Activated naive CD8-positive, alpha-beta T cell treated with anti-CD3 and anti-CD28 coated beads, Interleukin-2, amount 10 ng/mL, durations not matched to agents 7 days and 5 days (primary cell): Measurements from ENCODE around the gene SUPT7L. TPM values are rescaled to one million over a fixed set of nuclear protein-coding genes. Genes with fewer than 3 reads are reported as not detected.
A peak's percentile ranks its signal among the peaks of the same experiment; 100 is the strongest.

Source experiments
- ATAC-seq: fragments of 150-1000 bp; cut with Tn5 transposase; one replicate; pipeline ENCODE4 v1.10.0; 2021; ENCODE audit warnings: low read depth, moderate library complexity
- POLR2A ChIA-PET: fragments of 350-600 bp; sonication (Branson Sonifier 250); formaldehyde crosslinking; loops from one replicate; lab custom pipeline; 2021; ENCODE audit warnings: antibody characterized with exemption; lab: Charles Lee
- DNase-seq: peaks from one replicate; pipeline ENCODE4 v3.0.0; 2021
- H3K27ac Mint-ChIP-seq: one replicate; pipeline ENCODE4 v1.8.0; 2022; ENCODE audit warnings: mild to moderate bottlenecking, mixed read lengths
- H3K27me3 Mint-ChIP-seq: one replicate; pipeline ENCODE4 v1.8.0; 2022; ENCODE audit warnings: mild to moderate bottlenecking, moderate library complexity, mixed read lengths
- H3K36me3 Mint-ChIP-seq: one replicate; pipeline ENCODE4 v1.8.0; 2021; ENCODE audit warnings: mild to moderate bottlenecking, mixed read lengths
- H3K4me1 Mint-ChIP-seq: one replicate; pipeline ENCODE4 v1.8.0; 2021; ENCODE audit warnings: mixed read lengths
- H3K4me3 Mint-ChIP-seq: one replicate; pipeline ENCODE4 v1.8.0; 2022; ENCODE audit warnings: mild to moderate bottlenecking, moderate library complexity, mixed read lengths
- H3K9me3 Mint-ChIP-seq: one replicate; pipeline ENCODE4 v1.8.0; 2021; ENCODE audit warnings: mixed read lengths
- total RNA-seq, 2 experiments: library from RNA; stranded (reverse); gene quantifications; one replicate each; pipeline ENCODE4 v1.2.3, GENCODE V29; 2021

The SUPT7L gene, protein sequence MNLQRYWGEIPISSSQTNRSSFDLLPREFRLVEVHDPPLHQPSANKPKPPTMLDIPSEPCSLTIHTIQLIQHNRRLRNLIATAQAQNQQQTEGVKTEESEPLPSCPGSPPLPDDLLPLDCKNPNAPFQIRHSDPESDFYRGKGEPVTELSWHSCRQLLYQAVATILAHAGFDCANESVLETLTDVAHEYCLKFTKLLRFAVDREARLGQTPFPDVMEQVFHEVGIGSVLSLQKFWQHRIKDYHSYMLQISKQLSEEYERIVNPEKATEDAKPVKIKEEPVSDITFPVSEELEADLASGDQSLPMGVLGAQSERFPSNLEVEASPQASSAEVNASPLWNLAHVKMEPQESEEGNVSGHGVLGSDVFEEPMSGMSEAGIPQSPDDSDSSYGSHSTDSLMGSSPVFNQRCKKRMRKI
- 10 to 100 TPM; 42.8 to 43.4 TPM for total RNA-seq

DNA sequence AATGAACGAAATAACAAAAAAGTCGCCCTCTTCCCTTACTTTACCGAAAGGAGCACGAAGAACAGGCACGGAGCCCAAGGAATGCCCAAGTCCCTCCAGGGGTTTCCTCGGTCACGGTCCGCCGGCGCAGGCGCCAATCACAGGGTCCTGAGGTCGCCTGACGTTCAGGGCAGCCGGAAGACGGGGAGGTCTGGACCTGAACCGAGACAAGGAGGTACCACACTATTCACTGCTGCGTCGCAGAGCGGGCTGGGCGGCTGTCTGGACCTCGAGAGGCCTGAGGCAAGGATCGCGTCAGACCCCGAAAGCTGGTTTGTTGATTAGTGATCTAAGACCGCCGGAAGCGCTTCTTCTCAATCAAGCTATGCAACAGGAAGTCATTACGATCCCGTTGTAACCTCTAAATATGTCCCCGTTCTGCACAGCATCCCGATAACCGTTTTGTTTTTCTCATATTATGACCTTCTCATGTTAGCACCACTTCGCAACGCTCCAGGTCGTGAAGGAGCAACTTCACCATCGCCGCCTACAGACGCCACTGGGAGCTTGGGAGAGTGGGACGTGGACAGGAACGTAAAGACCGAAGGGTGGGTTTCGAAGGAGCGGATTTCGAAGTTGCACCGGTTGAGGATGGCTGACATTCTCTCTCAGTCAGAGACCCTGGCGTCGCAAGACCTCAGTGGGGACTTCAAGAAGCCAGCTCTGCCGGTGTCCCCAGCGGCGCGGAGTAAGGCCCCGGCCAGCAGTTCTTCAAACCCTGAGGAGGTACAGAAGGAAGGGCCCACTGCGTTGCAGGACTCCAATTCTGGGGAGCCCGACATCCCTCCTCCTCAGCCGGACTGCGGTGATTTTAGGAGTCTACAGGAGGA is at the start of gene SUPT7L, which contains the start of gene SLC4A1AP:
TSS of gene SUPT7L (minus strand) at position 330 of the 869 bp plus-strand sequence. CDS start 1,422 bp downstream, outside the sequence.
TSS of gene SLC4A1AP (plus strand) at position 605 of the 869 bp plus-strand sequence. CDS start at position 631, 26 bp downstream.
- Mint-ChIP-seq H3K36me3 (peaks cover 21% of the 10 kb centered on the region), H3K4me1 (peaks cover 34% of the 10 kb centered on the region), H3K27ac (peak within 1 kb of the TSS; percentile 100), H3K27me3 (no peaks in the 10 kb centered on the region), H3K4me3 (peak within 1 kb of the TSS; percentile 99), H3K9me3 (no peaks in the 10 kb centered on the region)
- ATAC-seq (peak; percentile 77), DNase-seq (peak; percentile 82)
- POLR2A ChIA-PET = interaction anchor here (0.8 to 2.0 kb wide), 12 partner anchors 13 to 309 kb away, joined by 3 to 12 read pairs (median 6); partner anchors contain the start of genes CCDC121, GPN1, NRBP1 and PPM1G

DNA sequence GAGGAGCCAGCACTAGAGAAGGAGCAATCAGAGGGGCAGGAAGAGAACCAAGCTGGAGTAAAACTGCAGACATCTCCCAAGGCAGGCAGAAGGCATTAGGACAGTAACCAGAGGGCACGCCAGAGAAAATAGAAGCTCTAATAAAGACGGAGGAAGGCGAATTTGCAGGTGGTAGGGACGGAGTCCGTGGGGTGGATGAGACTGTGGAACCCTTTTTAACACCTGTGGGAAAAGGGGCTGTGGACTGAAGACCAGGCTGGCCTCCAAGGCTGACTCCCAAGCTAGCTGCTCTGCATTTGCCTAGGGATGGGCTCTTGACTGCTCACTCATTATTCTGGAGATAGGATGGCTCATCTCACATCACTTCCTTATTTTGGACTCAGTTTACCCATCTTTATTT is 49.8 kb upstream of the SUPT7L start:
- POLR2A ChIA-PET = interaction anchor here (0.6 to 0.8 kb wide), 2 partner anchors 304 to 677 kb away, joined by 3 read pairs; partner anchors contain the start of gene PPM1G
- peaks cover 35% of the 10 kb centered on the region for H3K27me3 Mint-ChIP-seq
- no peak overlapping the region for H3K4me3 Mint-ChIP-seq
- no peak overlapping the region for H3K27ac Mint-ChIP-seq
- no peaks in the 10 kb centered on the region for H3K9me3 Mint-ChIP-seq
- peaks cover 14% of the 10 kb centered on the region for H3K4me1 Mint-ChIP-seq
- DNase-seq = no peak
- no peaks in the 10 kb centered on the region for H3K36me3 Mint-ChIP-seq
- no peak for ATAC-seq

DNA sequence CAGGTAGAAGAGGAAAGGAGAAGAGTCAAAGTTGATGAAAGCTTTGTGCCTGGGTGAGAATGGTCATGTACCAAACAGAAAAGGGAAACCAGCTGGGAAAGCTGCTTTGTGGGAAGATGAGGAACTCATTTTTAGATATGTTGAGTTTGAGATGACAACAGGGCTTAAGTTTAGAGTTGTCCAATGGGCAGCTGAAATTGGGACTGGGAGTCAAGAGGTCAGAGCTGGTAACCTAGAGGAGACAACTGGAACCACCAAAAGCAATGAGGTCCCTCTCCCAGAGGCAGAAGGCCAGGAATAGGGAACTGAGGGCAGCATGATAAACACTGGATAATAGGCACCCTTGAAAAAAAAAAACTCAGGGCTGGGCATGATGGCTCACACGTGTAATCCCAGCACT is 49.1 kb upstream of the SUPT7L start:
- H3K27me3 Mint-ChIP-seq = peaks cover 32% of the 10 kb centered on the region
- ATAC-seq (no peak), DNase-seq (no peak)
- H3K9me3 Mint-ChIP-seq = no peaks in the 10 kb centered on the region
- no peak overlapping the region for H3K4me3 Mint-ChIP-seq
- POLR2A ChIA-PET = no interaction called here
- H3K36me3 Mint-ChIP-seq = no peaks in the 10 kb centered on the region
- H3K27ac Mint-ChIP-seq = no peak overlapping the region
- peaks cover 13% of the 10 kb centered on the region for H3K4me1 Mint-ChIP-seq

DNA sequence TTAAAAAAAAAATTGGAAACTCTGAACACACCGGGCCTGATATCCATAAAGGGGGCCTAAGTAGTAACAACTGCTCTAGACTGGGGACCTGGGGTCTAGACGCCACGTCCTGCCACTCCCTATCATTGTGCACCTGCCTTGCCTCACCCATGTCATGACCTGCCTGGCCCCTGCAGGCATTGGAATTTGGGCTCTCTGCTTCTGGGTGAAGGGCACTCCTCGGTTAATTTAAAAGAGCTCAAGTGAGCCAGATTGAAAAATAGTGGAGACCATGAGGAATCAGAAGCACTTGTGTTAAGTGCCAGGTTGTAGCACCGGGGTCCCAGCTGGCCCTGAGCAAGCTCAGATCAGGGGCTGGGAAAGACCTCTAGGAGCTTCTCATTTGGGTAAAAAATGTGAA is 48.4 kb upstream of the SUPT7L start:
- Mint-ChIP-seq H3K27ac (no peak overlapping the region), H3K9me3 (no peaks in the 10 kb centered on the region), H3K36me3 (no peaks in the 10 kb centered on the region), H3K27me3 (peaks cover 28% of the 10 kb centered on the region), H3K4me1 (peaks cover 9% of the 10 kb centered on the region), H3K4me3 (no peak overlapping the region)
- DNase-seq = no peak
- POLR2A ChIA-PET = no interaction called here
- no peak for ATAC-seq

DNA sequence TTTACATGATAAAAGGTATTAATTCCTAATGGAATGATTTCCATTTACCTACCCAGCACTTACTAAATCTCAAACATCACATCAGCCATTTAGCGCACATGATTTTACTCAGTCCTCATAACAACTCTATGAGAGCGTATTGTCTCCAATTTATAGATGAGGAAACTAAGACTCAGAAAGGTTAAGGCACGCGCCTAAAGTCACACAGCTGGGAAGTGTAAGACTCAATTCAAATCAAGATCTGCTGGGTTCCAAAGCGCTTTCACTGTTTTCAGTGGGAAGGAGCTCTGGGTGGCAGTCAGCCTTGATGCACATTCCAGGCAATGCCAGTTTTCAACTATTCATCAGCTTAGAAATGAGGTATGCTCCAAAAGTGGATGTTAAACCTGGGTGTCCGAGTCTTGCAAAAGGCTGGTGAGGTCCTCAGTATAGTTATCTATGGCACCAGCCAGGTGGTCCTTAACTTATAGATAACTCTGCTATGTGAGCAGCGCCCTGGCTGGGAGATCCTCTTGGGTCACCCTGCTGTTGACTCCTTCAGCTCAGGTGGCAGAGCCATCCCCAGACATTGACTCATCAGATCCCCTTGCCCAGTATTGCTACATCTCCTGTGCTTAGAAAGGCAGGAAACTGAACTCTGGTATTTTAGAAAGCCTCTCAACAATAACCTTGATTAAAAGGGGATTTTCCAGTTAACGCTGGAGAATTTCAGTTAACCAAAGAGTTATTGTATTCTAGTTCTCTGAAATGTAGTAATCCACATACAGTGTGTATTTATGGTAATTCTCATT is 47.4 kb upstream of the SUPT7L start:
- Mint-ChIP-seq H3K27ac (no peak overlapping the region), H3K36me3 (no peaks in the 10 kb centered on the region), H3K4me1 (peaks cover 5% of the 10 kb centered on the region), H3K9me3 (no peaks in the 10 kb centered on the region), H3K4me3 (no peak overlapping the region), H3K27me3 (peaks cover 23% of the 10 kb centered on the region)
- POLR2A ChIA-PET = no interaction called here
- DNase-seq (no peak), ATAC-seq (no peak)

DNA sequence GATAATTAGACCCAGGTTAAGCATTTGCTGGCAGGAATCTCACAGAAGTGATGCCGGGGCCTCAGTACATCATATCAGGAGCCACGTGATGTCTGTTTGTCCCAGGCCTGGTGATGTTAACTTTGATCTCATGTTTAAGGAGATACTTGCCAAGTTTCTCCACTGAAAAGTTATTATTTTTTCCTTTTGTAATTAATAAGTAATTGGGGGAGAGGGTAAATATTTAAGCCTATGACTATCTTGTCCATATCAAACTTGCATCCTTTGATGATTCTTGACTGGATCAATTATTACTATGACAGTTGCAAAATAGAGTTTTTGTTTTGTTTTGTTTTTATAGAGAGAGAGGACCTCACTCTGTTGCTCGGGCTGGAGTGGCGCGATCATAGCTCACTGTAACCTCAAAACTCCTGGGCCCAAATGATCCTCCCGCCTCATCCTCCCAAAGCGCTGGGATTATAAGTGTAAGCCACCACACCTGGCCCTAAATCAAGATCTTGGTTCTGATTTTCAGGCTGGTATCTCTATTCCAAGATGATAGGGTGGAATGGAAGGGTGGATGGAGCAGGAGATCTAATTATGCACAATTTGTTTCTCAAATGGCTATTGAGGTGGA is 46.7 kb upstream of the SUPT7L start:
- peaks cover 5% of the 10 kb centered on the region for H3K4me1 Mint-ChIP-seq
- POLR2A ChIA-PET = no interaction called here
- ATAC-seq = no peak

DNA sequence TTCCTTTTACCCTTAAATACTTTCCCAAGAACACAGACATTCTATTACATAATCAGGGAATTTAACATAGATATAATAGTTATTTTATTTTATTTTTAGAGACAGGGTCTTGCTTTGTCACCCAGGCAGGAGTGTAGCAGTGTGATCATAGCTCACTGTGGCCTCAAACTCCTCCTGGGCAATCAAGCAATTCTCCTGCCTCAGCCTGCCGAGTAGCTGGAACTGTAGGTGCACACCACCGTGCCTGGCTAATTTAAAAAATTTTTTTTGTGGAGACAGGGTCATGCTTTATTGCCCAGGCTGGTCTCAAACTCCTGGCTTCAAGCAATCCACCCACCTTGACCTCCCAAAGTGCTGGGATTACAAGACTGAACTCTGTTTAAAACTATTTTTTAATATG is 45.9 kb upstream of the SUPT7L start:
- Mint-ChIP-seq H3K4me1 (peaks cover 2% of the 10 kb centered on the region), H3K9me3 (no peaks in the 10 kb centered on the region), H3K4me3 (no peak overlapping the region), H3K27me3 (peaks cover 17% of the 10 kb centered on the region), H3K36me3 (no peaks in the 10 kb centered on the region), H3K27ac (no peak overlapping the region)
- DNase-seq (no peak), ATAC-seq (no peak)
- POLR2A ChIA-PET = no interaction called here

More for the DNA sequence above, 46.7 kb upstream of the SUPT7L start:
- no peak for DNase-seq
- no peak overlapping the region for H3K4me3 Mint-ChIP-seq
- no peaks in the 10 kb centered on the region for H3K9me3 Mint-ChIP-seq
- H3K36me3 Mint-ChIP-seq = no peaks in the 10 kb centered on the region
- H3K27ac Mint-ChIP-seq = no peak overlapping the region
- peaks cover 23% of the 10 kb centered on the region for H3K27me3 Mint-ChIP-seq

DNA sequence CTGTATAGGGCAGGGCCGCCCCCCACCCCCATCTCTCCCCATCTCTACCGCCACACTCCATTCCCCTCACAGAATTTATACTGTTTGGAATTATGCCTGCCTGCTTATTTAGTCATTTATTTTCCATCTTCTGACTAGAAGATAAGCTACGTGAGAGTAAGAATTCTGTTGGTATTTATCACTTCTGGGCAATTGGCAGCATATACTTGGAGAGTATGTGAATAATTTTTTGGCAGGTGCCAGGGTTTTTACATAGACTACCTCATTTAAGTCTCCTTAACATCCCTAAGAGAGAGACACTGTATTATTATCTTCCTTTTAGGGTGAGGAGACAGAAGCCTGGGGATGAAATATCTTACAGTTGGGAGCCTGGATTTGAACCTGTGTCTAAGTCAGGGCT is 45.3 kb upstream of the SUPT7L start:
- POLR2A ChIA-PET = no interaction called here

DNA sequence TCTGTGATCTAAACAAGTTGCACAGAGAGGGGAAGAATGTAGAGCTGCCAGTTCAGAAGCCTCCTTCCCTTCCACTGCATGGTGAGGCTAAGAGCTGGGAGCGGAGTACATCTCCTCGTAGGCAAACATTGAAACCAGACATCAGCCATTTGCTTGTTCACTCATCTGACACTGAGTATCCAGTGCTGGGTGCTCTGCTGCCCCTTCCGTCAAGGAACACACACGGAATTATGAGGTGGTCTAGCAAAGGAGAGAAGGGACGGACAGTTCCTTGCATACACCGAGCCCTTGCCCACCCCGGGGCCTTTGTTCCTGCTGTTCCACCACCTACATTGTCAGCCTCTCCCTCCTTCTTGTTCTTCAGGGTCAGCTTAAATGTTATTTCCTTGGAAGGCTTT is 44.8 kb upstream of the SUPT7L start:
- Mint-ChIP-seq H3K27ac (no peak overlapping the region), H3K4me3 (no peak overlapping the region), H3K9me3 (no peaks in the 10 kb centered on the region), H3K4me1 (peaks cover 6% of the 10 kb centered on the region), H3K36me3 (no peaks in the 10 kb centered on the region), H3K27me3 (peaks cover 15% of the 10 kb centered on the region)
- no peak for DNase-seq
- POLR2A ChIA-PET = no interaction called here
- ATAC-seq = no peak

More for the DNA sequence above, 45.3 kb upstream of the SUPT7L start:
- H3K4me1 Mint-ChIP-seq = peaks cover 5% of the 10 kb centered on the region
- no peak overlapping the region for H3K4me3 Mint-ChIP-seq
- H3K27me3 Mint-ChIP-seq = peaks cover 16% of the 10 kb centered on the region
- ATAC-seq = no peak
- H3K27ac Mint-ChIP-seq = no peak overlapping the region
- no peak for DNase-seq
- no peaks in the 10 kb centered on the region for H3K36me3 Mint-ChIP-seq
- no peaks in the 10 kb centered on the region for H3K9me3 Mint-ChIP-seq

DNA sequence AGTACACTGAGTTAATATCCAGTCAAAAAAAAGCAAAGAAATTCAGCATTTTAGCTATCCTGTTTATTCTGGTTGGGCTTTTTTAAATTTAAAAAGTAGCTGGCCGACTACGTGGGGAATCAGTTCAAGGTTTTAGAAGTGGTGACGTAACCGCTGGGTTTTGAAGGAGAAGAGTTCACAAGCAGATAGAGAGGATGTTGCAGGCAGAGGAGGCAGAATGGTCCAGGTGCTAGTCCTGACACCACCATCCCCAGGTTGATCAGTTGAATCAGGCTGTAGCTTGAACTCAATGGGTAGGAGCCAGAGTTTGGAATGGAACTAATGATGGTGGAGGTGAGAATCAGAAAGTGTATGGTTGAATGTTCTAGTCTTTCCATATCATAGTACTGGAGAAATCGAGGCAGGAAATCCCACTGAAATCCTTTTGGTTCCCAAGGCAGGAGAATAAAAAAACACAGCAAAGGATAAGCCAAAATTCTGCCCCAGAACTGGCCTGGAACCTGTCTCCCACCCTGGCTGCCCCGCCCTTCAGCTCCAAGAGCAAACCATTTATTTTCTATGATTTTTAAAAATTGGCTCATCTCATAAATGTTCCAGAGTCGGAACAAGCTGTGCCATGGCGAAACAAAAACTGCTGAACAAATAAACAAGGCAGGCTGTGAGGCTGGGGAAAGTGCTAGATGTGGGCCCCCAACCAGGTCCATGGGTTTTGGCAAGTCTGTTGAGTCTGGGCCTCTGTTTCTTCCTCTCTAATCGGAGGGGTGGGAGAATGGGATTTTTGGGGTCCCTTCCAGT is 44.2 kb upstream of the SUPT7L start:
- no peak overlapping the region for H3K27ac Mint-ChIP-seq

DNA sequence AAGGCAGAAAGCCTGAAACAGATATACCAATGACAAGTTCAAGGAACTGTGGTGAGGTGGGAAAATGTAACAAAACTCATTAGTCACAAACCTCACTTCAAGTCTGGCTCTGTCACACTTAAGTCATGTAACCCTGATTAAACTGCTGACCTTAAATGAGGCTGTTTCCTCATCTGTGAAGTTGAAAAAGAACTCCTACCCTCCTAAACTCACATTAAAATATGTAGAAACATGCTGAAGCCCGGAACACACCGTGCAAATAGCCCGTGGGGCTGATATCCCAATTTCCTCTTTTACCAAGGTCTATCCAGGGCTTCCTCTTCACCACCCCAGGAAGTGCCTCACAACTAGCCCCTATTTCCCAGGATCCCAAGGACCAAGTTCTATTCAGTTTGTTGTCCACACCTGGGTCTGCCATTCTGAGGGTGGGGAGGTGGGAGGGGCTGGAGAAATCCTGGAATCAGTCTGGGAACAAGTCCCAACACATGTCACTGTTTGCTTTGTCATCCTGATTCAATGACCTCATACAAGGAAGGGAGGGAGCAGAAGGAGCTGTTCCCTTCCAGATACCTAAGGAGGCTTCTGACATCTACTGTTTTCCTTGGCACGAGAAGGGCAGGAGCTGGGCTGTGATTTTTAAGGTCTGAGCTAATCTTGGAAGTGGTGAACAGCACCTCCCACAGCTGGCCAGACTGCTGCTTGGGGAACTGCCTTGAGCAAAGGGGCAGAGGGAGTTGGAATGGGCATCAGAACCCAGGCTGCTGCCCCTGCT is 42.6 kb upstream of the SUPT7L start:
- Mint-ChIP-seq H3K4me1 (peaks cover 7% of the 10 kb centered on the region), H3K27me3 (peaks cover 9% of the 10 kb centered on the region), H3K36me3 (no peaks in the 10 kb centered on the region), H3K9me3 (no peaks in the 10 kb centered on the region), H3K27ac (no peak overlapping the region), H3K4me3 (no peak overlapping the region)
- ATAC-seq (no peak), DNase-seq (no peak)
- POLR2A ChIA-PET = no interaction called here

More for the DNA sequence above, 44.2 kb upstream of the SUPT7L start:
- Mint-ChIP-seq H3K27me3 (peaks cover 10% of the 10 kb centered on the region), H3K9me3 (no peaks in the 10 kb centered on the region), H3K4me1 (peaks cover 7% of the 10 kb centered on the region), H3K36me3 (no peaks in the 10 kb centered on the region), H3K4me3 (no peak overlapping the region)
- ATAC-seq (no peak), DNase-seq (no peak)
- POLR2A ChIA-PET = interaction anchor here (0.9 kb wide), 1 partner anchor 688 kb away, joined by 3 read pairs; no protein-coding TSS in a partner anchor
